Esophagus squamous epithelium (tissue), 5 donors: ENCODE data around the gene HSFX1. TPM values are rescaled to one million over a fixed set of nuclear protein-coding genes. Genes with fewer than 3 reads are reported as not detected.
"Not testable (repeated sequence)": the region's sequence is repeated elsewhere in the genome, so short reads cannot be mapped to it uniquely, and the experiment has no call there.

Source experiments
- DNase-seq: peaks from one replicate; lab custom pipeline; 2025; lab: John Stamatoyannopoulos, UW
- H3K27ac ChIP-seq, 4 donors: fragments of 200-600 bp; sonication (generic); one replicate each; pipeline ENCODE4 v1.5.1; 2016 to 2019; ENCODE audit warnings: mild to moderate bottlenecking in 1 of 4
- H3K27me3 ChIP-seq, 4 donors: fragments of 200-600 bp; sonication (generic); 1 replicate in 3 of 4; 2 replicates in 1 of 4; pipeline versions ENCODE4 v1.5.1 to v1.6.0; 2017 to 2021; ENCODE audit warnings: antibody characterized with exemption in 1 of 4
- H3K36me3 ChIP-seq, 3 donors: fragments of 200-600 bp; sonication (generic); one replicate each; pipeline ENCODE4 v1.5.1; 2016 to 2019
- H3K4me1 ChIP-seq, 3 donors: fragments of 200-600 bp; sonication (generic); one replicate each; pipeline ENCODE4 v1.5.1; 2017 to 2019
- H3K4me3 ChIP-seq, 4 donors: fragments of 200-600 bp; sonication (generic); 1 replicate in 3 of 4; 2 replicates in 1 of 4; pipeline ENCODE4 v1.5.1; 2016 to 2019; ENCODE audit warnings: mild to moderate bottlenecking in 2 of 4, moderate library complexity in 1 of 4
- H3K9me3 ChIP-seq, 3 donors: fragments of 200-600 bp; sonication (generic); one replicate each; pipeline ENCODE4 v1.5.1; 2016 to 2019
- POLR2A ChIP-seq, 4 donors: fragments of 450-650 bp; IDR thresholded peaks; one replicate each; pipeline ENCODE4 v1.6.1; 2017; ENCODE audit warnings: antibody characterized with exemption in 4 of 4, mild to moderate bottlenecking in 4 of 4, moderate library complexity in 3 of 4
- WGBS, 2 donors: methylation state at CpG; one replicate each; pipeline ENCODE4 v1.1.5; 2018; 5-methylcytosine and 5-hydroxymethylcytosine counted together
- intact Hi-C: fragments of 100-400 bp; cut with DNase I; formaldehyde crosslinking; loops from one replicate; pipeline ENCODE4 v1.15.0; 2022
- total RNA-seq, 4 donors: library from RNA; depleted of rRNA; stranded (reverse); fragments of >200 nt; gene quantifications; one replicate each; pipeline ENCODE4 v1.1.0, GENCODE V29; 2016
- TF ChIP-seq, protein P1 (sequence below), 6 experiments: fragments of 450-650 bp in 4 of 6; fragments of 200-600 bp in 2 of 6; sonication (generic) in 2 of 6; IDR thresholded peaks; one replicate each; pipeline ENCODE4 v1.5.1; 2016 to 2019; ENCODE audit warnings: antibody characterized with exemption in 6 of 6, mild to moderate bottlenecking in 4 of 6, moderate library complexity in 4 of 6
- donor health status: DM: yes; HTN: yes; CAD: no.

The HSFX1 gene, protein sequence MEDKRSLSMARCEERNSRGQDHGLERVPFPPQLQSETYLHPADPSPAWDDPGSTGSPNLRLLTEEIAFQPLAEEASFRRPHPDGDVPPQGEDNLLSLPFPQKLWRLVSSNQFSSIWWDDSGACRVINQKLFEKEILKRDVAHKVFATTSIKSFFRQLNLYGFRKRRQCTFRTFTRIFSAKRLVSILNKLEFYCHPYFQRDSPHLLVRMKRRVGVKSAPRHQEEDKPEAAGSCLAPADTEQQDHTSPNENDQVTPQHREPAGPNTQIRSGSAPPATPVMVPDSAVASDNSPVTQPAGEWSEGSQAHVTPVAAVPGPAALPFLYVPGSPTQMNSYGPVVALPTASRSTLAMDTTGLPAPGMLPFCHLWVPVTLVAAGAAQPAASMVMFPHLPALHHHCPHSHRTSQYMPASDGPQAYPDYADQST
- 1 to 10 TPM in 2 of 4 donors, under 1 TPM in 1, not detected in 1; 0.35 to 1.4 (median 1.1) TPM for total RNA-seq

DNA sequence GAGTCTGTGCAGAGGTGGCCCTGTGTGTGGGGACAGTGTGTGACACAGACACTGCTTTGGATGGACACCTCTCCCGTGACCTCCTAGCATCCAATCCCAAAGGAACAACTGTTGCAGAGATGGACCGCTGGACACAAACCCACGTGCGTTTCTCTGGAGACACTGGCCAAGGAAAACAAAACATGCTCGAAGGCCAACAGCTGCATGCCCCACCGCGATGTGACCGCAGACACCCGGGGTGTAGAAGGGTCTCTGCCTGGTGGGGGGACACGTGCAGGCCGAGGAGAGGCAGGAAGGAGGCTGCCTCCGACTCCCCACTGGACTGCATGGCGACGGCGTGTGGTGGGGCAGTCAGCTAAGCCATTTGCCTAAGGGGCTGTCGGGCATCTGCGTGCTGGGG lies at the start of gene HSFX1:
Gene HSFX1, plus strand, starts transcription at position 301 of the 400 bp plus-strand sequence. CDS start 614 bp downstream, outside the sequence.
- H3K4me3 ChIP-seq, intact Hi-C loops, DNase-seq, H3K9me3 ChIP-seq, H3K4me1 ChIP-seq, H3K27ac ChIP-seq, H3K36me3 ChIP-seq, H3K27me3 ChIP-seq: not testable (repeated sequence)
- WGBS, 2 donors: no CpG with 5 or more reads among the region's 17 CpGs

DNA sequence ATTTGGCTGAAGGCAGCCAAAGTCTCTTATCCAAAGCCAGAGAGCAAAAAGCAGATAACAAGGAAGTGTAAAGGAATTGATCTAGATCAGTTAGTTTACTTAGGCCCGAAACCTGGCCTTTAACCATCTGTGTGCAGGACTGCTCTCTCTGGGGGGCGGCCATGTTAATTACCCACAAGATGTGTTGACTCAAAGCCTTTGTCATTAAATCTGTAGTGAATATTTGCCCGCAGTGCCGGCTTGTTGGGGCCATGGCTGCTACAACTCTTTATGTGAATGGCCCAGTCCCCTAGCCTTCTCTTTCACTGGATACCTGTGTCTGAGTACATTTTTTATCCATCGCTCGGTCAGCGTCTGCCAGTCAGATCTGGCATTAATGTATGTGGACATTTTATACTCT lies 46.6 kb upstream of the HSFX1 start:
- H3K9me3 ChIP-seq, intact Hi-C loops, H3K27me3 ChIP-seq, H3K4me3 ChIP-seq, H3K36me3 ChIP-seq, DNase-seq, H3K27ac ChIP-seq, H3K4me1 ChIP-seq: not testable (repeated sequence)
- 66% methylated on average over 3 of the region's 7 CpGs; no CpG with 5 or more reads in 1 of the 2 donors for WGBS, 2 donors

DNA sequence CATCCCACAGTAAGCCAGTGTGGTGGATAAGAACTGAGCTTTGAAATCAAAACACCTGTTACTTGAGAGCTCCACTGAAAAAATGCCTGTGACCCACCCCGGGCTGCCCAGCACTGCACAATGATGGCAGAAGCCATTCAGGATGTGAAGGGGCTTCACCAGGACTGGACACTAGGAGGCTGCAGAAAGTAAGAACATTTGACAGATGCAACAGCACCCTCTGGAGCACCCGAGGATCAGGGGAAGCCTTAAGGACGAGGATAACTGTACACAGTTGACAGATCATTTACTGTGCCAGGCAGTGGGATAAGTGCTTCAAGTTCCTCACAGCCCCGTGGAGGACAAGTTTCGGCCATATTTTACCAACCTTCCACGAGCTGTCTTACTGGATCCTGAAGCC lies 31.6 kb upstream of the HSFX1 start:
- intact Hi-C loops, H3K36me3 ChIP-seq, H3K4me1 ChIP-seq, H3K4me3 ChIP-seq, H3K27me3 ChIP-seq, DNase-seq, H3K27ac ChIP-seq, H3K9me3 ChIP-seq: not testable (repeated sequence)
- no CpG with 5 or more reads among the region's 6 CpGs for WGBS, 2 donors

DNA sequence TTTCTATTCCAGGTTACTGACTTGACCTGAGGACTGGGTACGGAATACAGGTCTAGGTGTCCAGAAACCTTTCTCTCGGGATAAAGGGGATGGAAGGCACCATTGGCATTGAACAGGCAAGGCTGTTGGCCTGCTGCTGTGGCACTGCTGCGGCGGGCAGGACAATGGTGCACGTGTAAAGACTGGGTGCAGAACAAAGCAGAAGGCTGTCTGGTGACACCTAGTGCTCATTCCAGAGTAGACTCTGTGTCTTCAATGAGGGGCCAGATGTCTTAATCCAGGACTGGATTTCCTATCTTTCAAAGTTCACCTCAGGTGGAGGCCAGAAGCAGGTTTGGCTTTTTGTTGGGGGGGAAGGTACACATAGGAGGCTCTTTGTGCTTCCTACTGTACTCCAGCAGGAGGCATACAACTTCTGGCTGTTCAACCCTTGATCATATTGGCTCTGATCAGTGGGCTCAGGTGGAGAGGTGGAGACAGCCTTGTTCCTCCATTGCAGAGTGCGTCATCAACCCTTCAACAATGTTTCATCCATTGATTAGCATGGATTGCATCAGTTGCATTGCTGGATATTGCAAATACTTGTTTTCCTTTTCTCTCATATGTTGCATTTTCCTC lies 27.4 kb upstream of the HSFX1 start:
- H3K36me3 ChIP-seq, H3K9me3 ChIP-seq, H3K4me3 ChIP-seq, DNase-seq, intact Hi-C loops, H3K27me3 ChIP-seq, H3K27ac ChIP-seq, H3K4me1 ChIP-seq: not testable (repeated sequence)
- WGBS, 2 donors: no CpG with 5 or more reads among the region's 6 CpGs

DNA sequence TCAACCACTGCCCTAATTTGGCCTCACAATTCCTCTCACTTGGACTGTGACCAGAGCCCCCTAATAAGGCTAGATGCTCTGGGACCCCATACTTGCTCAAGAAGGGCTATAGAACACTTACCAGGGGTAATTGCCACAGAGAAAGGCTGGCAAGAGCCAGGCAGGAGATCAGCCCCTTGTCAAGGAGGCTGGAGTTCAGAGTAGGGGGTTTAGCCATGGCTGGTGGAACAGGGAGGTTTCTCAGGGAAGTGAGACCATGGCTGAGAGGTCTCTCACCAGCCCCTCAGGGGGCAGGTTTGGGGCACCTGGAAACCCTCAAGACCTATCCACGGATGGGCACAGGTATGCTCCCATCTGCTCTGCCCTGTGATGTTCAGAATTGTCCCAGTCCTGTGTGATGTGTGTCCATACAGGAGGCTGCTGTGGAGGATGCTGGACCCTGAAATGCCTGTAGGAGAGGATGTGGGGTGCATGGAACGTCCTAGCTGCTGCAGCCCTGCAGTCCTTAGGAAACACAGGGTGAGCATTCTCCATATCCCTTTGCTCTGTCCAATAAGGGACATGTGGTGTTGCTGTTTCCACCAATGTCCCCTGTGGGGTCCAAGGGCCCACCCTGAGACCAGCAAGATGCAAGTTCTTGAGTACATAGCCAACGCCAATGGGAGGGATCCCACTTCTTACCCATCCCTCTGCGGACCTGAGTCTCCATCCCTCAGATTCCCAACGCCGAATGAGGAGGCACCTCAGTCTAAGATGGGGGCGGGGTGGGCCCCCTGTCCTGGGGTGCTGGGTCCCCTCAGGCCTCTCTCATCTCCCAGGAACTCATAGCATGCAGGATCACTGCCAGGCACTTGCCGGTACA lies 16.4 kb upstream of the HSFX1 start:
- Histone ChIP-seq H3K27ac (no peak overlapping the region), H3K4me3 (no peak overlapping the region), H3K36me3 (no peaks in the 10 kb centered on the region), H3K9me3 (no peaks in the 10 kb centered on the region), H3K27me3 (no peaks in the 10 kb centered on the region), H3K4me1 (no peaks in the 10 kb centered on the region)
- intact Hi-C loops: no loop called here
- TF ChIP-seq, protein P1, sequence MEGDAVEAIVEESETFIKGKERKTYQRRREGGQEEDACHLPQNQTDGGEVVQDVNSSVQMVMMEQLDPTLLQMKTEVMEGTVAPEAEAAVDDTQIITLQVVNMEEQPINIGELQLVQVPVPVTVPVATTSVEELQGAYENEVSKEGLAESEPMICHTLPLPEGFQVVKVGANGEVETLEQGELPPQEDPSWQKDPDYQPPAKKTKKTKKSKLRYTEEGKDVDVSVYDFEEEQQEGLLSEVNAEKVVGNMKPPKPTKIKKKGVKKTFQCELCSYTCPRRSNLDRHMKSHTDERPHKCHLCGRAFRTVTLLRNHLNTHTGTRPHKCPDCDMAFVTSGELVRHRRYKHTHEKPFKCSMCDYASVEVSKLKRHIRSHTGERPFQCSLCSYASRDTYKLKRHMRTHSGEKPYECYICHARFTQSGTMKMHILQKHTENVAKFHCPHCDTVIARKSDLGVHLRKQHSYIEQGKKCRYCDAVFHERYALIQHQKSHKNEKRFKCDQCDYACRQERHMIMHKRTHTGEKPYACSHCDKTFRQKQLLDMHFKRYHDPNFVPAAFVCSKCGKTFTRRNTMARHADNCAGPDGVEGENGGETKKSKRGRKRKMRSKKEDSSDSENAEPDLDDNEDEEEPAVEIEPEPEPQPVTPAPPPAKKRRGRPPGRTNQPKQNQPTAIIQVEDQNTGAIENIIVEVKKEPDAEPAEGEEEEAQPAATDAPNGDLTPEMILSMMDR (IDR thresholded peaks at IDR 0.05): no peak
- no peak for TF ChIP-seq POLR2A (IDR thresholded peaks at IDR 0.05)
- DNase-seq: no peak
- 72 to 80% methylated on average over 1 to 3 of the region's 8 CpGs for WGBS, 2 donors

GRCh38 chrX:149758068-149758714 lies 15.7 kb upstream of the HSFX1 start:
- Histone ChIP-seq H3K27ac (no peak overlapping the region), H3K4me3 (no peak overlapping the region), H3K4me1 (no peaks in the 10 kb centered on the region), H3K36me3 (no peaks in the 10 kb centered on the region), H3K9me3 (no peaks in the 10 kb centered on the region), H3K27me3 (no peaks in the 10 kb centered on the region)
- 90 to 100% methylated on average over 1 to 2 of the region's 18 CpGs for WGBS, 2 donors
- intact Hi-C loops: no loop called here
- no peak for DNase-seq
- TF ChIP-seq, protein P1 (IDR thresholded peaks at IDR 0.05): no peak
- no peak for TF ChIP-seq POLR2A (IDR thresholded peaks at IDR 0.05)

DNA sequence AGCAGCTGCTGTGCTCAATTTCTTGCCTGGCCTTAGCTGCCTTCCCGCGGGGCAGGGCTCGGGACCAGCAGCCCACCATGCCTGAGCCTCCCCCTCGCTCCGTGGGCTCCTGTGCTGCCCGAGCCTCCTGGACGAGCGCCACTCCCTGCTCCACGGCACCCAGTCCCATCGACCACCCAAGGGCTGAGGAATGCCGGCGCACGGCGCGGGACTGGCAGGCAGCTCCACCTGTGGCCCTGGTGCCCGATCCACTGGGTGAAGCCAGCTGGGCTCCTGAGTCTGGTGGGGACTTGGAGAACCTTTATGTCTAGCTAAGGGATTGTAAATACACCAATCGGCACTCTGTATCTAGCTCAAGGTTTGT lies 15.2 kb upstream of the HSFX1 start:
- H3K4me3 ChIP-seq, H3K9me3 ChIP-seq, DNase-seq, H3K36me3 ChIP-seq, H3K4me1 ChIP-seq, H3K27me3 ChIP-seq, intact Hi-C loops, H3K27ac ChIP-seq: not testable (repeated sequence)
- no CpG with 5 or more reads among the region's 17 CpGs for WGBS, 2 donors
